Hepatocyte (in vitro differentiated cells): ENCODE results near the gene SSTR1.

Experiments used
- EZH2phosphoT487 ChIP-seq: fragments of 200-600 bp; sonication (generic); IDR thresholded peaks from one replicate; pipeline ENCODE4 v1.6.1; 2018; ENCODE audit warnings: antibody characterized with exemption, mild to moderate bottlenecking, low read depth, moderate library complexity; ENCODE audit not compliant: unreplicated experiment, severe bottlenecking
- TF ChIP-seq, protein P1 (sequence below): fragments of 200-600 bp; sonication (generic); IDR thresholded peaks from 2 replicates; pipeline ENCODE4 v1.5.1; 2016; ENCODE audit warnings: antibody characterized with exemption, mild to moderate bottlenecking; ENCODE audit not compliant: poor library complexity

DNA sequence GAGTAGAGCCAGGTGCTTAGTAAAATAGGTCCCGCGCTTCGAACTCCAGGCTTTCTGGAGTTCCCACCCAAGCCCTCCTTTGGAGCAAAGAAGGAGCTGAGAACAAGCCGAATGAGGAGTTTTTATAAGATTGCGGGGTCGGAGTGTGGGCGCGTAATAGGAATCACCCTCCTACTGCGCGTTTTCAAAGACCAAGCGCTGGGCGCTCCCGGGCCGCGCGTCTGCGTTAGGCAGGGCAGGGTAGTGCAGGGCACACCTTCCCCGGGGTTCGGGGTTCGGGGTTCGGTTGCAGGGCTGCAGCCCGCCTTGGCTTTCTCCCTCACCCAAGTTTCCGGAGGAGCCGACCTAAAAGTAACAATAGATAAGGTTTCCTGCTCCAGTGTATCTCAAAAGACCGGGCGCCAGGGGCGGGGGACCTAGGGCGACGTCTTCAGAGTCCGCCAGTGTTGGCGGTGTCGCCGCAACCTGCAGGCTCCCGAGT, 3.6 kb downstream of the SSTR1 start:
- TF ChIP-seq, protein P1, sequence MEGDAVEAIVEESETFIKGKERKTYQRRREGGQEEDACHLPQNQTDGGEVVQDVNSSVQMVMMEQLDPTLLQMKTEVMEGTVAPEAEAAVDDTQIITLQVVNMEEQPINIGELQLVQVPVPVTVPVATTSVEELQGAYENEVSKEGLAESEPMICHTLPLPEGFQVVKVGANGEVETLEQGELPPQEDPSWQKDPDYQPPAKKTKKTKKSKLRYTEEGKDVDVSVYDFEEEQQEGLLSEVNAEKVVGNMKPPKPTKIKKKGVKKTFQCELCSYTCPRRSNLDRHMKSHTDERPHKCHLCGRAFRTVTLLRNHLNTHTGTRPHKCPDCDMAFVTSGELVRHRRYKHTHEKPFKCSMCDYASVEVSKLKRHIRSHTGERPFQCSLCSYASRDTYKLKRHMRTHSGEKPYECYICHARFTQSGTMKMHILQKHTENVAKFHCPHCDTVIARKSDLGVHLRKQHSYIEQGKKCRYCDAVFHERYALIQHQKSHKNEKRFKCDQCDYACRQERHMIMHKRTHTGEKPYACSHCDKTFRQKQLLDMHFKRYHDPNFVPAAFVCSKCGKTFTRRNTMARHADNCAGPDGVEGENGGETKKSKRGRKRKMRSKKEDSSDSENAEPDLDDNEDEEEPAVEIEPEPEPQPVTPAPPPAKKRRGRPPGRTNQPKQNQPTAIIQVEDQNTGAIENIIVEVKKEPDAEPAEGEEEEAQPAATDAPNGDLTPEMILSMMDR, result no peak
- TF ChIP-seq EZH2phosphoT487, result no peak
